ENCODE data around the gene SBF2.

The SBF2 gene

DNA sequence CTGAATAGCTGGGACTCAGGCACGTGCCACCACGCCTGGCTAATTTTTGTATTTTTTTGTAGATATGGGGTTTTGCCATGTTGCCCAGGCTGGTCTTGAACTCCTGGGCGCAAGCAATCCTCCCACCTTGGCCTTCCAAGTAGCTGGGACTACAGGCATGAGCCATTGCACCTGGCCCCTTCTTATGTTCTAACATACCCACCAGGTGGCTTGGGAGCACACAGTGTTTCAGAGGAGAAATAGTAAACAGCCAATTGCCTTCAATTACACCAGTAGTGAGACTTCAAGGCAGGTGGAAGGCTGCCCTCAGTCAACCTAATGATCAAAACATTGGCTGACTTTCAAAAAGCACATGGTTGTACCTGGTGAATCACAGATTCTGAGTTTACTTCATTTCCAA is 462.9 kb downstream of the SBF2 start:
- DNase-seq (ENCODE audit: low read depth) = no peak
- H3K4me3 ChIP-seq (ENCODE audit: low read depth, low read length) = no peak overlapping the region
- no peak for TF ChIP-seq CTCF (IDR thresholded peaks at IDR 0.05; ENCODE audit: insufficient read depth, low read depth, low read length, missing control alignments)

DNA sequence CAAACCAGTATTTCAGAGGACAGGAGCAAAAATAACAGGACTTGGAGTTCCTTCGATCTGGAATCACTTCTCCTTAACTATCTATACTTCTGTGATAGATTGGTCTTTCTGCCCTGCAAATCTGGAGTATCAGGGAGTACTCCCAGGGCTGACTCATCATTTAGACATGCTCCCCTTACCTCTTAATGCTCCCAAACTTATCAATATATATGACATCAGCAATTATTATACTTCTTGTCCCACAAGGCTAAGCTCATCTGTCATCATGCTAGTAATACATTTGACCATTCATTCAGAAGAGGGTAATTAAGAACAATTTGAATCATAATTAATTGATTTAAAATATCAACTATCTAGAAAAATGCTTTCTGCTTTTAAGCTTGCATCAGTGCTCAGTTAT is 466.3 kb downstream of the SBF2 start:
- DNase-seq (ENCODE audit: low read depth) = no peak
- no peak for TF ChIP-seq CTCF (IDR thresholded peaks at IDR 0.05; ENCODE audit: insufficient read depth, low read depth, low read length, missing control alignments)
- no peak overlapping the region for H3K4me3 ChIP-seq (ENCODE audit: low read depth, low read length)

DNA sequence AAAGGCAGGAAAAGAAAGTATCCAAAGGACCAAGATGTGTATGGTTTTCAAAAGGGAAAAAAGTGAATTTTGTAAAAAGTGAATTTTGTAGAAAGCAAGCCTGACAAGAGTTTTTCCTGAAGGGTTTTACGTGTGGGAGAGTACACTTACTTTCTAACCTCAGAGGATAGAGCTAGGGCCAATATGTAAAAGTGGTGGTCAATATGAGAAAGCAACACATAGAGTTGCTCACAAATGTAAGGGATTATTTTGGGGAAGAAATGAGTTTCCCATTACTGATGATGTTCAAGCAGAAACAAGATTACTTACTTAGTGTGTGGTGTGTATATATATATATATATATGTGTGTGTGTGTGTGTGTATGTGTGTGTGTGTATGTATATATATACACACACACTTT is 467.6 kb downstream of the SBF2 start:
- H3K4me3 ChIP-seq (ENCODE audit: low read depth, low read length) = no peak overlapping the region
- TF ChIP-seq CTCF (IDR thresholded peaks at IDR 0.05; ENCODE audit: insufficient read depth, low read depth, low read length, missing control alignments) = no peak
- DNase-seq (ENCODE audit: low read depth) = no peak

DNA sequence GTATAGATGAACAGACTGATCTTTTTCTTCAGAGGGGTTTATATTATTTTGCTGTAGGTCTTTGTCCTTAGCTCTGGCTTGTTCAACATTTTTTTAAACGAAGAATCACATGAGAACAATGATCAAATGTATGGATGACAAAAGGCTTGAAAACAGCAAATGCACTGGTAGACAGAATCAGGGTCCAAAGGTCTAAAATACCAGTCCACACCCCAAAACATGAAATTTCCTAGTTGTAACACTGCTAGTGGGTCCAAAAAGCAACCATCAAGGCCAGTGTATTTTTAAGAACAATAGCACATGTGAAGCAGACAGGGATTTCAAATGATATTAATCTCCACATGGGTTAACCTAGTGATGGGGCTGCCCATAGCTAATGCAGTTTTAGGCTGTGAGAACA is 468.1 kb downstream of the SBF2 start:
- TF ChIP-seq CTCF (IDR thresholded peaks at IDR 0.05; ENCODE audit: insufficient read depth, low read depth, low read length, missing control alignments) = no peak

GRCh38 chr11:9825315-9825714 is 468.7 kb downstream of the SBF2 start:
- no peak for DNase-seq (ENCODE audit: low read depth)
- no peak overlapping the region for H3K4me3 ChIP-seq (ENCODE audit: low read depth, low read length)
- TF ChIP-seq CTCF (IDR thresholded peaks at IDR 0.05; ENCODE audit: insufficient read depth, low read depth, low read length, missing control alignments) = no peak

More for the DNA sequence above, 468.1 kb downstream of the SBF2 start:
- no peak for DNase-seq (ENCODE audit: low read depth)
- no peak overlapping the region for H3K4me3 ChIP-seq (ENCODE audit: low read depth, low read length)

DNA sequence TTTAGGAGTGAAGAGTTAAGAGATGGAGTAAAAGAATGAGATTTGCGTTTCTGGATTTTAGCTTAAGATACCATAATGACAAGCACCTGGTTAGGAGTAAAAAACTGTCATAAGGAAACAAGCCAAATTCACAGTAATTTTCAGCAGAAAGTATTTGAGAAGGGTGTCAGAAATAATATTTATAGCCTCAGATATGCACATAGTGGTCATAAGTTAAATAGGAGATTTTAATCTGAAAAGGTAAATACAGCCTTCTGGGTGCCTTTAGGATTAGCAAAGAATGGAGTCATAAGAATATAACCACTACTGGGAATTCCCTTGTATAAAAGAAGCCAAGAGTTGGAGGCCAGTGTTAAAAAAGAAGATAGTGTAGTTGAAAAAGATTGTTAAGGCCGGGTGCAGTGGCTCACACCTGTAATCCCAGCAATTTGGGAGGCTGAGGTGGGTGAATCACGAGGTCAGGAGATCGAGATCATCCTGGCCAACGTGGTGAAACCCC is 470.1 kb downstream of the SBF2 start:
- no peak overlapping the region for H3K4me3 ChIP-seq (ENCODE audit: low read depth, low read length)
- no peak for DNase-seq (ENCODE audit: low read depth)
- no peak for TF ChIP-seq CTCF (IDR thresholded peaks at IDR 0.05; ENCODE audit: insufficient read depth, low read depth, low read length, missing control alignments)

DNA sequence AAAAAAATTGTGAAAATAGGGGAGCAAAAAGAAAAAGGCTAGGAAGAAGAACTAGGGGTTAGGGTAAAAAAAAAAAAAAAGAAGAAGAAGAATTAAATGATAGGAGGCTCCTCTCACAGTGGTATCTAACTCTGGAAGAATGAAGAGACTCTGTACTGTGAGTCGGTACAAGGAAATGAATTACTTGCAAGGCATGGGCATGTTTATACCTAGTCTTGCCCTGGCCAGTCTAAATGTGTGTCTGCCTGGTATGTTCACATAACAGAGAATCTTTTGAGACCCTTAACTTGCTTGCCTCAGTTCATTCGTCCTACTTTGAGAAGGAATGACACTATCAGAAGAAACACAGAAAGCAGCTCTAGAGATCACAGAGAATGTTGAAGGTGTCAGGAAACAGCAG is 470.6 kb downstream of the SBF2 start:
- TF ChIP-seq CTCF (IDR thresholded peaks at IDR 0.05; ENCODE audit: insufficient read depth, low read depth, low read length, missing control alignments) = no peak
- no peak for DNase-seq (ENCODE audit: low read depth)

More for the DNA sequence above, 470.6 kb downstream of the SBF2 start:
- H3K4me3 ChIP-seq (ENCODE audit: low read depth, low read length) = no peak overlapping the region
